ENCODE measurements around the gene MOSPD3. TPM values are rescaled to one million over a fixed set of nuclear protein-coding genes. Genes with fewer than 3 reads are reported as not detected.

The MOSPD3 gene
- total and polyA plus RNA-seq, 4 donors = 14.0 to 33.0 (median 17.1) TPM

DNA sequence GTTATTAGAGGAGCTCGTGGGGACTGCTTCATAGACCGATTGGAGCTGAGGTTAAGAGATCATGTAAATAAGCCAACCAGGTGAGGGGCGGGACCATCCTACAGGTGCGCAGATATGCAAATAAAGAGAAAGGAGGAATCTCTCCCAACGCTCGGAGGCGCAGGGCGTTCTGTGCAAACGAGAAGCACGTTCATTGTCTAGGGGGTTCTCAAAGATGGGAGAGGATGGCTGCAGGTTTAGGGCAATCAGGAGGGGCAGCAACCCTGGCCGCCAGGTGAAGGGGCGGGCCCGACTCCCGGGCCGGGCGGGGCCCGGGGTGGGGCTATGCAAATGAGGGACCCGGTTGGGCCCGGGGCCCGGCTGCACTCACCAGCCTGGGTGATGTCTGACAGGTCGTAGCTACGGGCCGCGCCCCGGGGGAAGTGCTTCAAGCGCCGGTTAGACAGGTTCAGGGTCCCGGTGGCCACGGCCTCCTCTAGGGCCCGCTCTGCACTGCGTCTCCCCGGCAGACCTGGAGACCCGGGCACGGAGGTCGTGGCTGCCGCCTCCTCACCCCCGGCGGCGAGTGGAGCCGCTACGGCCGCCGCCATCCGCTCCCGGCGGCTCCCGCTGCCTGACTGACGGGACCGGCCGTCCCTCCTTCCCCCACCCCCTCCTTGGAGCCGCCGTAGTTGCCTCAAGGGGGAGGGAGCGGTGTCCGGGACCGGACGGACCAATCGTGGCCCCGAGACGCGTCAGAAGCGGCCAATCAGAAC lies 26.7 kb upstream of the MOSPD3 start, which contains the start of gene LRCH4:
Gene LRCH4 (minus strand): TSS at position 619 of the 755 bp plus-strand sequence. CDS start 29 bp downstream, at position 590.
- Histone ChIP-seq H3K27ac (ENCODE audit: low read depth in 1 of 2, low read length in 2 of 2) (peak within 1 kb of the TSS in 1 of 2 donors; percentile 72), H3K4me3 (ENCODE audit: low read length in 2 of 2) (peak within 1 kb of the TSS; percentile 57 to 85), H3K36me3 (ENCODE audit: control insufficient read depth in 1 of 2, insufficient read depth in 2 of 2, low read length in 1 of 2) (peaks cover 0 to 5% of the 10 kb centered on the region in 2 donors), H3K4me1 (ENCODE audit: control insufficient read depth in 1 of 2, insufficient read depth in 2 of 2, low read length in 2 of 2) (no peaks in the 10 kb centered on the region), H3K9me3 (ENCODE audit: control insufficient read depth, low read length) (no peaks in the 10 kb centered on the region), H3K27me3 (ENCODE audit: control insufficient read depth in 1 of 2, insufficient read depth in 2 of 2, low read length in 1 of 2) (no peaks in the 10 kb centered on the region)
- 0% methylated on average over 41 to 61 of the region's 61 CpGs for WGBS, 2 donors
- intact Hi-C loops (cut with DNase I) = loop anchor here (2.0 to 5.0 kb wide), 3 partner anchors 27 to 102 kb away; partner anchors contain the start of gene MOSPD3 (in 1 of the 2)
- DNase-seq (no peak), ATAC-seq (ENCODE audit: low FRiP score) (peak; percentile 35)

DNA sequence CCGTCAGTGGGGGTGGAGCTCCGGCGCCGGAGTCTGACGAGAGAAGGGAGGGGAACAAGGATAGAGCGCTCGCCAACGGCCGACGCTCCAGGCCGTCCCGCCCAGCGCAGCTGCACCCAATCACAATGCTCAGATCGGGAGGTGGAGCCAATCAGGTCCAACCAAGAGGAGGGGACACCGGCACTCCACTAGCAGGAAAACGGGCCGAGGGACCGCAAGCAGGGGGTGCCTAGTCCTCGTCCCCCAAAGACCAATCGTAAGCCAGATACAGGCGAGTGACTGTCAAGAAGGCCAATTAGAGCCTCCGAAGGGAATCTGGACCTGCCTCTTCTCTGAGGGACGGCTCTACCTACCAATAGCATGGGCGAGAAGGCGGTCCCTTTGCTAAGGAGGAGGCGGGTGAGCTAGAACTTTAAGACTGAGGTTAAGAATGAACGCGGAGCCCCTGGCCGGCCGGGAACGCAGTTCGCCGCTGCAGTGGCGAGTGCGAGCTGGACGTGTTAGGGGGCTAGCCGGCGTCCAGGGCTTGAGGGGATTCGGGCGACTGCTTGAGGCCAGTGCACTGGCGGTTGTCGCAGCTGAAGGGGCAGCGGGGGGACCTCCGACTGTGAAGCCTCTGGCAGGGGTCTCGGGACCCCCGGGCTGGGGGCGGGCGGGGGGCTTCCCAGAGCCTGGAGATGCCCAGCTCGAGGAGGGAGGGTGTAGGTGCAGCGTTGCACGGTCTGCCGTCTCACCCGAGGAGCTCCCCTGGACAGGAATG lies 25.9 kb upstream of the MOSPD3 start, which contains the start of gene FBXO24:
Gene FBXO24 (plus strand): TSS at position 63 of the 760 bp plus-strand sequence. CDS start 298 bp downstream, at position 361.
- DNase-seq (peak; percentile 100), ATAC-seq (ENCODE audit: low FRiP score) (peak; percentile 98)
- H3K27me3 ChIP-seq (ENCODE audit: control insufficient read depth in 1 of 2, insufficient read depth in 2 of 2, low read length in 1 of 2) = no peaks in the 10 kb centered on the region
- H3K4me3 ChIP-seq (ENCODE audit: low read length in 2 of 2) = peak within 1 kb of the TSS; percentile 57 to 85
- 0% methylated on average over 51 to 53 of the region's 53 CpGs for WGBS, 2 donors
- no peaks in the 10 kb centered on the region for H3K4me1 ChIP-seq (ENCODE audit: control insufficient read depth in 1 of 2, insufficient read depth in 2 of 2, low read length in 2 of 2)
- intact Hi-C loops (cut with DNase I) = loop anchor here (5.0 kb wide), 2 partner anchors 91 to 101 kb away; no protein-coding TSS in a partner anchor
- peak within 1 kb of the TSS in 1 of 2 donors; percentile 72 for H3K27ac ChIP-seq (ENCODE audit: low read depth in 1 of 2, low read length in 2 of 2)
- H3K36me3 ChIP-seq (ENCODE audit: control insufficient read depth in 1 of 2, insufficient read depth in 2 of 2, low read length in 1 of 2) = peaks cover 0 to 3% of the 10 kb centered on the region in 2 donors
- no peaks in the 10 kb centered on the region for H3K9me3 ChIP-seq (ENCODE audit: control insufficient read depth, low read length)

DNA sequence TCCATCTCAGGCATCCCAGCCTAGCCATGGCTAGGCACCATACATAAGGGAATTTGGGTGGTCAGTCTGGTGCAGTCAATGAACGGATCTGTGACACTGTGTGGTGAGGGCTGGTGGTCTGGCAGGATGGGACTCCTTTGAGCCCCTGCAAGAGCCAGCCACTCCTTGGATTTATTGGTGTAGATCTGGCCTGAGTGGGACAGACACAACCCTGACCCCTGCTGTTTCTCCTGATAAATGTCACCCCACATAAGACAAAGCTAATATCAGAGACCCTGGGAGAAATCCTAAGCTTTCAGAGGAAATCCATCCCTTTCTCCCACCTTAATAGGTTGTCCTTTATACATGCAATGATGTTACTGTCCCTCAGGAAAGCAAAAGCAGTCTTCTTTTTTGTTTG lies 23.9 kb upstream of the MOSPD3 start:
- no peaks in the 10 kb centered on the region for H3K9me3 ChIP-seq (ENCODE audit: control insufficient read depth, low read length)
- H3K36me3 ChIP-seq (ENCODE audit: control insufficient read depth in 1 of 2, insufficient read depth in 2 of 2, low read length in 1 of 2) = no peaks in the 10 kb centered on the region
- DNase-seq (no peak), ATAC-seq (ENCODE audit: low FRiP score) (no peak)
- 83 to 90% methylated on average over 1 of the region's 1 CpG for WGBS, 2 donors
- intact Hi-C loops (cut with DNase I) = loop anchor here (5.0 kb wide), 2 partner anchors 89 to 99 kb away; no protein-coding TSS in a partner anchor
- no peak overlapping the region for H3K4me3 ChIP-seq (ENCODE audit: low read length in 2 of 2)
- no peaks in the 10 kb centered on the region for H3K27me3 ChIP-seq (ENCODE audit: control insufficient read depth in 1 of 2, insufficient read depth in 2 of 2, low read length in 1 of 2)
- H3K4me1 ChIP-seq (ENCODE audit: control insufficient read depth in 1 of 2, insufficient read depth in 2 of 2, low read length in 2 of 2) = no peaks in the 10 kb centered on the region
- no peak overlapping the region for H3K27ac ChIP-seq (ENCODE audit: low read depth in 1 of 2, low read length in 2 of 2)

DNA sequence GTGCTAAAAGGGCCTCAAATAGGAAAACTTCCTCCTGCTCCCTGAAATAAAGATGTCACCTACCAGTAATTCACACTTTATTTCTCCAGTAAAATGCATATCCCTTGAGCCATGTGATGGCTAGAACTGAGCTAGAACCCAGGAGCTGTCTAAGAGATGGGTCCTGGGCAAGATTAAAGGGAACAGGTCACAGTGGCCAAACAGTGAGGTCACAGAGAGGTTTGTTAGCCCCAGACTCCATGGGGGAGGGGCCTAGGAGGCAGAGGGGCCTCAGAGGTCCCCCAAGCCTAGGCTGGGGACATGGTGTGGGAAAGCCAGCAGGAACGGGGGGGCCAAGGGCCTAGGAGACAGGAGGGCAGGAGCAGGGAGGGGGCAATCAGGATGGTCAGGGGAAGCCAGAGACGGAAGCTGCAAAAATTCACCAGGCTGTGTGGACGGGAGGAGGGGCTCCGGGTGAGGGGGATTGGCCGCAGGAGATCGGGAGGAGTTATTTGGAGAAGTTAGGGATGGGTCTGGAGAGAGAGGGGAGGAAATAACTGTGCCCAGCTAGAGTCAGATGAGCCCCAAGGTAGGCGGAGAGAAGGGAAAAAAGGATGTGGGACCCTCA lies 22.9 kb upstream of the MOSPD3 start:
- intact Hi-C loops (cut with DNase I) = loop anchor here (5.0 kb wide), 2 partner anchors 88 to 98 kb away; no protein-coding TSS in a partner anchor
- WGBS, 2 donors = 61 to 73% methylated on average over 7 of the region's 7 CpGs
- Histone ChIP-seq H3K4me1 (ENCODE audit: control insufficient read depth in 1 of 2, insufficient read depth in 2 of 2, low read length in 2 of 2) (no peaks in the 10 kb centered on the region), H3K27ac (ENCODE audit: low read depth in 1 of 2, low read length in 2 of 2) (no peak overlapping the region), H3K36me3 (ENCODE audit: control insufficient read depth in 1 of 2, insufficient read depth in 2 of 2, low read length in 1 of 2) (no peaks in the 10 kb centered on the region), H3K4me3 (ENCODE audit: low read length in 2 of 2) (no peak overlapping the region), H3K9me3 (ENCODE audit: control insufficient read depth, low read length) (no peaks in the 10 kb centered on the region), H3K27me3 (ENCODE audit: control insufficient read depth in 1 of 2, insufficient read depth in 2 of 2, low read length in 1 of 2) (no peaks in the 10 kb centered on the region)
- DNase-seq (no peak), ATAC-seq (ENCODE audit: low FRiP score) (no peak)

DNA sequence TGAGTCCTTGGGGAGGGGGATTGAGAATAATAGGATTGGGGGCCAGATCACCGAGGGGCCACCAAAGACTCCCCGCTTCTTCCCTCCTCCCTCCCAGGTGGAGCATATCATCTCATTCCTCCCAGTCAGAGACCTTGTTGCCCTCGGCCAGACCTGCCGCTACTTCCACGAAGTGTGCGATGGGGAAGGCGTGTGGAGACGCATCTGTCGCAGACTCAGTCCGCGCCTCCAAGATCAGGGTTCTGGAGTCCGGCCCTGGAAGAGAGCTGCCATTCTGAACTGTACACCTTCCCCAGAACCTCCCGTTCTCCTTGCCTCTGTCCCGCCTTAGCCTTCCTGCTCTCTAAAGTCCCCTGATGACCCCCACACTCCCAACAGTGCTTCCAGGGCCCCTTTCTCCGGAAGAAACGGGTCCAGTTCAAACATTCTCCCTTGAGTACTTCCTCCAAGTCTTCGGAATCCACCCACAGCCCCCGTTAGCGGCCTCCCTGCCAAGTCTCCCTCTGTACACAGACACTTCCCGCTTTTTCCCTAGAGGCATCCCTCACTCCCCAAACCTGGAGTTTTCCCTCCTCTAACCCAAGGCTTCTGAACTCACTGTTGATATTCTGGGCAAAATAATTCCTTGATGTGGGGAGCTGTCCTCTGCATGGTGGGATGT lies 22.1 kb upstream of the MOSPD3 start:
- WGBS, 2 donors = 25 to 37% methylated on average over 20 of the region's 20 CpGs
- Histone ChIP-seq H3K27ac (ENCODE audit: low read depth in 1 of 2, low read length in 2 of 2) (no peak overlapping the region), H3K4me3 (ENCODE audit: low read length in 2 of 2) (no peak overlapping the region)

DNA sequence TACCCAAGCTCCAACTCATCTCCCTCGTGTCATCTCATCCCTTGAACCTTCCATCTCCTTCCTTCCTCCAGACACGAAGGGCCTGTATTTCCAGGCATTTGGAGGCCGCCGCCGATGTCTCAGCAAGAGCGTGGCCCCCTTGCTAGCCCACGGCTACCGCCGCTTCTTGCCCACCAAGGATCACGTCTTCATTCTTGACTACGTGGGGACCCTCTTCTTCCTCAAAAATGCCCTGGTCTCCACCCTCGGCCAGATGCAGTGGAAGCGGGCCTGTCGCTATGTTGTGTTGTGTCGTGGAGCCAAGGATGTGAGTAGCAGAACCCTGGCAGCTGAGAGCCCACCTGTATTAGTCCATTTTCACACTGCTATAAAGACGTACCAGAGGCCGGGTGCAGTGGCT lies 20.7 kb upstream of the MOSPD3 start:
- intact Hi-C loops (cut with DNase I) = no loop called here

More for the DNA sequence above, 22.1 kb upstream of the MOSPD3 start:
- intact Hi-C loops (cut with DNase I) = no loop called here
- ATAC-seq (ENCODE audit: low FRiP score) = no peak
- no peaks in the 10 kb centered on the region for H3K36me3 ChIP-seq (ENCODE audit: control insufficient read depth in 1 of 2, insufficient read depth in 2 of 2, low read length in 1 of 2)
- H3K9me3 ChIP-seq (ENCODE audit: control insufficient read depth, low read length) = no peaks in the 10 kb centered on the region
- H3K4me1 ChIP-seq (ENCODE audit: control insufficient read depth in 1 of 2, insufficient read depth in 2 of 2, low read length in 2 of 2) = no peaks in the 10 kb centered on the region
- DNase-seq = no peak
- H3K27me3 ChIP-seq (ENCODE audit: control insufficient read depth in 1 of 2, insufficient read depth in 2 of 2, low read length in 1 of 2) = no peaks in the 10 kb centered on the region

DNA sequence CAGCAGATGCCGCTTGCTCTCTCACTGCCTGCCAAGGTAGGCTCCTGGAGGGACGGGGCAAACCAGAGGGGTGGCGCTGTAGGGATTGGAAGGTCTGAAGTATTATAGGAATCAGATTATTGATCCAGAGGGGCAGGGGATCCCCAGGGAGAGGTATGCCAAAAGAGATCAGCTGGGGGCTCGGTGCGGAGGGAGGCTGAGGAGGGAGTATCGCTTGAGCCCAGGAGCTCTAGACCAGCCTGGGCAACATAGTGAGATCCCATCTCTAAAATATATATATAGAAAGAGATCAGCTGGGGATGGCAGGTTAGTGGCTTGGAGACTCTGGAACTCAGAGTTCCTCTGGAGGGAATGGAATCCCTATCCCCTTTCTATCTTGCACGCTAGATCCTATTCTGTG lies 17.2 kb upstream of the MOSPD3 start:
- no peak overlapping the region for H3K4me3 ChIP-seq (ENCODE audit: low read length in 2 of 2)
- WGBS, 2 donors = 96 to 97% methylated on average over 7 of the region's 7 CpGs
- no peaks in the 10 kb centered on the region for H3K27me3 ChIP-seq (ENCODE audit: control insufficient read depth in 1 of 2, insufficient read depth in 2 of 2, low read length in 1 of 2)
- intact Hi-C loops (cut with DNase I) = no loop called here
- DNase-seq (no peak), ATAC-seq (ENCODE audit: low FRiP score) (no peak)
- no peaks in the 10 kb centered on the region for H3K36me3 ChIP-seq (ENCODE audit: control insufficient read depth in 1 of 2, insufficient read depth in 2 of 2, low read length in 1 of 2)
- no peaks in the 10 kb centered on the region for H3K4me1 ChIP-seq (ENCODE audit: control insufficient read depth in 1 of 2, insufficient read depth in 2 of 2, low read length in 2 of 2)
- H3K27ac ChIP-seq (ENCODE audit: low read depth in 1 of 2, low read length in 2 of 2) = no peak overlapping the region
- H3K9me3 ChIP-seq (ENCODE audit: control insufficient read depth, low read length) = no peaks in the 10 kb centered on the region

More for the DNA sequence above, 20.7 kb upstream of the MOSPD3 start:
- Histone ChIP-seq H3K4me3 (ENCODE audit: low read length in 2 of 2) (no peak overlapping the region), H3K36me3 (ENCODE audit: control insufficient read depth in 1 of 2, insufficient read depth in 2 of 2, low read length in 1 of 2) (no peaks in the 10 kb centered on the region), H3K4me1 (ENCODE audit: control insufficient read depth in 1 of 2, insufficient read depth in 2 of 2, low read length in 2 of 2) (no peaks in the 10 kb centered on the region), H3K27ac (ENCODE audit: low read depth in 1 of 2, low read length in 2 of 2) (no peak overlapping the region), H3K9me3 (ENCODE audit: control insufficient read depth, low read length) (no peaks in the 10 kb centered on the region), H3K27me3 (ENCODE audit: control insufficient read depth in 1 of 2, insufficient read depth in 2 of 2, low read length in 1 of 2) (no peaks in the 10 kb centered on the region)
- ATAC-seq (ENCODE audit: low FRiP score) (no peak), DNase-seq (no peak)
- WGBS, 2 donors = 96 to 98% methylated on average over 17 of the region's 17 CpGs

DNA sequence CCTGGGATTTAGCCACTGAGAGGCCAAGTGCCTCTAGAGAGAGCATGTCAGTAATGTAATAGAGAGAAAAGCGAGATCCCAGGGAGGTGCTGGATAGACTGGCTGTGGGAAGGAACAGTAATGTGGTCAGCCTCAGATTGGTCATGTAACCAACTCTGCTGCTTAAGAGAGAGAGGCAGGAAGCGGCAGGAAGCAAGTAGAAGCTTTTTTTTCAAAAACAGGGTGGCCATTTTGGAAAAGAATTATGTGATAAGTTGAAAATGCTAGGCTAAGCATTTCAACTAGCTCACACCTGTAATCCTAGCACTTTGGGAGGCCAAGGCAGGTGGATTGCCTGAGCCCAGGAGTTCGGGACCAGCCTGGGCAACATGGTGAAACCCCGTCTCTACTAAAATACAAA lies 13.9 kb upstream of the MOSPD3 start:
- intact Hi-C loops (cut with DNase I) = no loop called here
- Histone ChIP-seq H3K36me3 (ENCODE audit: control insufficient read depth in 1 of 2, insufficient read depth in 2 of 2, low read length in 1 of 2) (no peaks in the 10 kb centered on the region), H3K4me3 (ENCODE audit: low read length in 2 of 2) (no peak overlapping the region), H3K9me3 (ENCODE audit: control insufficient read depth, low read length) (no peaks in the 10 kb centered on the region), H3K4me1 (ENCODE audit: control insufficient read depth in 1 of 2, insufficient read depth in 2 of 2, low read length in 2 of 2) (no peaks in the 10 kb centered on the region), H3K27me3 (ENCODE audit: control insufficient read depth in 1 of 2, insufficient read depth in 2 of 2, low read length in 1 of 2) (no peaks in the 10 kb centered on the region), H3K27ac (ENCODE audit: low read depth in 1 of 2, low read length in 2 of 2) (no peak overlapping the region)
- no peak for DNase-seq
- ATAC-seq (ENCODE audit: low FRiP score) = no peak
- WGBS, 2 donors = 88 to 90% methylated on average over 4 of the region's 4 CpGs

Data from aorta (tissue), 5 donors.